Endothelial cell of umbilical vein (primary cell): Measurements from ENCODE around the gene FSD1. TPM values are rescaled to one million over a fixed set of nuclear protein-coding genes. Genes with fewer than 3 reads are reported as not detected.
A peak's percentile ranks its signal among the peaks of the same experiment; 100 is the strongest.

Experiments
- BruUV-seq: library from RNA; stranded (reverse); fragments of 400-500 nt; replicated peaks from 2 replicates; lab custom pipeline; 2021; lab: Mats Ljungman, UMichigan
- CTCF ChIA-PET: fragments of 300-600, 350-600 bp; sonication (Branson Sonifier 250); formaldehyde crosslinking; loops from one replicate; lab custom pipeline; 2021; ENCODE audit warnings: antibody characterized with exemption, inconsistent platforms; lab: Charles Lee
- POLR2A ChIA-PET: fragments of 300-600, 350-600 bp; sonication (Branson Sonifier 250); formaldehyde crosslinking; loops from one replicate; lab custom pipeline; 2021; ENCODE audit warnings: antibody characterized with exemption, inconsistent platforms; lab: Charles Lee
- DNase-seq: peaks from one replicate; pipeline ENCODE4 v3.0.0-alpha.2; 2011; ENCODE audit warnings: low read depth, low spot score
- FAIRE-seq: peaks from 2 replicates; lab custom pipeline; 2011; peaks lifted over from hg19 to GRCh38; lab: Jason Lieb, UNC
- H2AFZ ChIP-seq: 2 replicates; pipeline ENCODE4 v1.6.0; 2012; ENCODE audit warnings: low read depth, low read length, control low read depth, inconsistent platforms
- H3K27ac ChIP-seq: 2 replicates; pipeline ENCODE4 v1.5.1; 2011; ENCODE audit warnings: low read depth, mild to moderate bottlenecking, control low read depth, low read length, moderate library complexity; ENCODE audit not compliant: insufficient read depth
- H3K27me3 ChIP-seq, 2 experiments: 2 replicates each; pipeline versions ENCODE4 v1.6.0 to v1.6.1; 2011; ENCODE audit warnings: low read length in 2 of 2, mixed read lengths in 1 of 2; ENCODE audit not compliant: control insufficient read depth in 2 of 2, insufficient read depth in 2 of 2
- H3K36me3 ChIP-seq, 2 experiments: 2 replicates in 1 of 2; 3 replicates in 1 of 2; pipeline ENCODE4 v1.5.1; 2011; ENCODE audit warnings: low read length in 2 of 2, mild to moderate bottlenecking in 1 of 2, moderate library complexity in 1 of 2; ENCODE audit not compliant: control insufficient read depth in 2 of 2, insufficient read depth in 2 of 2; ENCODE audit errors: extremely low read depth in 1 of 2
- H3K4me1 ChIP-seq: 3 replicates; pipeline ENCODE4 v1.5.1; 2011; ENCODE audit warnings: mild to moderate bottlenecking, low read length; ENCODE audit not compliant: control insufficient read depth, insufficient read depth; ENCODE audit errors: extremely low read depth
- H3K4me2 ChIP-seq: 2 replicates; pipeline ENCODE4 v1.6.1; 2011; ENCODE audit warnings: low read length, control low read depth, mixed read lengths; ENCODE audit not compliant: insufficient read depth
- H3K4me3 ChIP-seq, 3 experiments: fragments of 200-600 bp in 1 of 3; sonication (generic), shearing (Covaris generic) in 1 of 3; replicated peaks in 1 of 3; 2 replicates each; pipeline ENCODE4 v1.5.1; 2011 to 2016; ENCODE audit warnings: control low read depth in 3 of 3, low read length in 3 of 3, mild to moderate bottlenecking in 2 of 3, inconsistent platforms in 1 of 3, low read depth in 1 of 3, moderate library complexity in 1 of 3; ENCODE audit not compliant: insufficient read depth in 1 of 3
- H3K79me2 ChIP-seq: 2 replicates; pipeline ENCODE4 v1.6.0; 2012; ENCODE audit warnings: low read length, inconsistent platforms; ENCODE audit not compliant: control insufficient read depth, insufficient read depth
- H3K9ac ChIP-seq: replicated peaks from 2 replicates; pipeline ENCODE3; 2011; ENCODE audit warnings: low read length, control low read depth; ENCODE audit not compliant: insufficient read depth; ENCODE audit errors: extremely low read depth
- H3K9me1 ChIP-seq: replicated peaks from 3 replicates; pipeline ENCODE4 v1.6.0; 2011; ENCODE audit warnings: mild to moderate bottlenecking, low read length; ENCODE audit not compliant: control insufficient read depth, insufficient read depth; ENCODE audit errors: extremely low read depth
- H3K9me3 ChIP-seq: replicated peaks from 2 replicates; pipeline ENCODE4 v1.5.1; 2012; ENCODE audit warnings: low read length, inconsistent platforms; ENCODE audit not compliant: control insufficient read depth, insufficient read depth
- H4K20me1 ChIP-seq: replicated peaks from 2 replicates; pipeline ENCODE3; 2011; ENCODE audit warnings: mild to moderate bottlenecking, low read length; ENCODE audit not compliant: control insufficient read depth, insufficient read depth; ENCODE audit errors: extremely low read depth
- EZH2 ChIP-seq: IDR thresholded peaks from 2 replicates; pipeline ENCODE4 v1.6.1; 2012; ENCODE audit warnings: borderline replicate concordance, low read depth, mild to moderate bottlenecking, moderate library complexity, low read length, inconsistent platforms; ENCODE audit not compliant: severe bottlenecking
- FOS ChIP-seq: IDR thresholded peaks from 2 replicates; pipeline ENCODE4 v1.6.1; 2011; ENCODE audit warnings: mild to moderate bottlenecking, low read length, moderate library complexity, borderline replicate concordance; ENCODE audit not compliant: insufficient read depth
- GATA2 ChIP-seq: IDR thresholded peaks from 2 replicates; pipeline ENCODE4 v1.7.0; 2011; ENCODE audit warnings: low read depth, mild to moderate bottlenecking, moderate library complexity, mixed read lengths, low read length; ENCODE audit not compliant: insufficient read length, insufficient read depth
- JUN ChIP-seq: IDR thresholded peaks from 2 replicates; pipeline ENCODE4 v1.6.1; 2011; ENCODE audit warnings: borderline replicate concordance, low read depth; ENCODE audit not compliant: insufficient read length, insufficient read depth
- MYC ChIP-seq: IDR thresholded peaks from one replicate; pipeline ENCODE4 v1.6.1; 2011; ENCODE audit warnings: mild to moderate bottlenecking, low read depth, low read length
- POLR2A ChIP-seq: IDR thresholded peaks from 2 replicates; pipeline ENCODE4 v1.6.1; 2012; ENCODE audit warnings: low read depth, mild to moderate bottlenecking, control low read depth, low read length
- POLR2AphosphoS5 ChIP-seq: IDR thresholded peaks from 2 replicates; pipeline ENCODE4 v1.6.1; 2012; ENCODE audit warnings: low read depth, mild to moderate bottlenecking, control low read depth, low read length, moderate library complexity; ENCODE audit not compliant: insufficient read depth
- dilution Hi-C: fragments of 300-500 bp; cut with MboI; formaldehyde crosslinking; loops from one replicate; pipeline ENCODE4 v1.15.0; 2019; ENCODE audit warnings: low sequenced_read_pairs; ENCODE audit not compliant: extremely low pct_ligation_motif_present
- intact Hi-C: fragments of 100-400 bp; cut with micrococcal nuclease; formaldehyde crosslinking; loops from one replicate; pipeline ENCODE4 v1.10.0; 2022
- polyA plus RNA-seq, 4 experiments: library from polyadenylated mRNA; depleted of rRNA in 3 of 4; stranded (reverse) in 3 of 4; unstranded in 1 of 4; fragments of >200 nt; gene quantifications; 2 replicates each; pipeline versions ENCODE4 v1.2.1 to v1.2.3, GENCODE V29; 2011 to 2012; ENCODE audit warnings: missing spikeins in 1 of 4
- total RNA-seq: library from RNA; stranded (reverse); gene quantifications from 2 replicates; pipeline ENCODE4 v1.2.3, GENCODE V29; 2021
- TF ChIP-seq, protein P1 (sequence below): IDR thresholded peaks from 2 replicates; pipeline ENCODE4 v1.6.1; 2011; ENCODE audit not compliant: insufficient read depth, insufficient read length
- TF ChIP-seq, protein P2 (sequence below), 2 donors: IDR thresholded peaks; 1 replicate in 1 of 2; 2 replicates in 1 of 2; pipeline ENCODE4 v1.5.1; 2011; ENCODE audit warnings: low read length in 2 of 2, mild to moderate bottlenecking in 2 of 2, moderate library complexity in 2 of 2, control low read depth in 1 of 2, inconsistent platforms in 1 of 2, low read depth in 1 of 2; ENCODE audit not compliant: insufficient read depth in 1 of 2; ENCODE audit errors: extremely low read depth in 1 of 2

Gene FSD1
- total and polyA plus RNA-seq, 2 donors (not counting 3 experiments of a cell fraction or from before 2014, with no cell fraction given): 25.8 to 55.5 TPM

DNA sequence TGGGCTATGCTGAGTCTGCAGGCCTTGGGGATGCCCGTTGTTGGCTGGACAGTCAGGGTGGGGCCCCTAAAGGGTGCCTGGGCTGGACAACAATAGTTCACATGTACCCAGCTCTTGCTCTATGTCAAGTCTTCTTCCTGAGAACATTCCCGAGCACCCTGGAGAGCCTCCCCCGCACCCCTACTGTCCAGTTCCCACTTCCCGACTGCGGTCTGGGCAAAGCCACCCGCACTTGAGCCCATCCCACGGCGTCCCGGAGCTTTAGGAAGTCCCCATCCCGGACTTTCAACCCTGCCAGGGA, 37.9 kb downstream of the FSD1 start:
- Histone ChIP-seq H3K9me3 (no peaks in the 10 kb centered on the region), H3K27me3 (no peaks in the 10 kb centered on the region), H3K4me3 (peak overlapping the region; percentile 31 to 62 (median 37)), H2AFZ (peak overlapping the region; percentile 70), H3K4me2 (peak overlapping the region; percentile 75), H3K9ac (peak overlapping the region; percentile 68), H3K9me1 (no peaks in the 10 kb centered on the region), H3K27ac (peak overlapping the region; percentile 61), H3K36me3 (peaks cover 2% of the 10 kb centered on the region in 2 experiments), H4K20me1 (no peaks in the 10 kb centered on the region), H3K79me2 (no peaks in the 10 kb centered on the region), H3K4me1 (peaks cover 16% of the 10 kb centered on the region)
- TSS peak; percentile 96 for BruUV-seq
- no peak for TF ChIP-seq JUN
- TF ChIP-seq EZH2: no peak
- TF ChIP-seq FOS: no peak
- TF ChIP-seq POLR2AphosphoS5: no peak
- ChIA-PET POLR2A (interaction anchor here (0.8 to 2.3 kb wide), 8 partner anchors 9 to 95 kb away, joined by 3 to 7 read pairs (median 4); partner anchors contain the start of gene YJU2), CTCF (interaction anchor here (0.7 to 3.1 kb wide), 9 partner anchors 10 to 79 kb away, joined by 3 to 54 read pairs (median 7); partner anchors contain the start of gene SH3GL1)
- DNase-seq (no peak), FAIRE-seq (no peak)
- dilution Hi-C loops (no loop called here), intact Hi-C loops (no loop called here)

GRCh38 chr19:4342615-4343369, 38.4 kb downstream of the FSD1 start:
- POLR2A ChIA-PET: interaction anchor here (0.6 to 2.3 kb wide), 12 partner anchors 10 to 110 kb away, joined by 3 to 7 read pairs (median 4); partner anchors contain the start of gene YJU2
- Histone ChIP-seq H3K36me3 (peaks cover 2% of the 10 kb centered on the region in 2 experiments), H3K79me2 (no peaks in the 10 kb centered on the region), H3K4me1 (peaks cover 16% of the 10 kb centered on the region), H3K9me3 (no peaks in the 10 kb centered on the region), H3K4me3 (peak overlapping the region; percentile 55 to 85 (median 84)), H2AFZ (peak overlapping the region; percentile 99), H3K27me3 (no peaks in the 10 kb centered on the region), H4K20me1 (no peaks in the 10 kb centered on the region), H3K4me2 (peak overlapping the region; percentile 91), H3K9ac (peak overlapping the region; percentile 68), H3K9me1 (no peaks in the 10 kb centered on the region), H3K27ac (peak overlapping the region; percentile 77)
- dilution Hi-C loops: no loop called here
- BruUV-seq: no TSS peak
- DNase-seq (peak; percentile 100), FAIRE-seq (peak; percentile 100)
- TF ChIP-seq, protein P1, sequence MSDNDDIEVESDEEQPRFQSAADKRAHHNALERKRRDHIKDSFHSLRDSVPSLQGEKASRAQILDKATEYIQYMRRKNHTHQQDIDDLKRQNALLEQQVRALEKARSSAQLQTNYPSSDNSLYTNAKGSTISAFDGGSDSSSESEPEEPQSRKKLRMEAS: no peak
- TF ChIP-seq POLR2AphosphoS5: peak; percentile 94
- TF ChIP-seq FOS: no peak
- TF ChIP-seq MYC: no peak
- no peak for TF ChIP-seq JUN
- peak; percentile 99 for TF ChIP-seq EZH2
- TF ChIP-seq GATA2: no peak
- TF ChIP-seq, protein P2, sequence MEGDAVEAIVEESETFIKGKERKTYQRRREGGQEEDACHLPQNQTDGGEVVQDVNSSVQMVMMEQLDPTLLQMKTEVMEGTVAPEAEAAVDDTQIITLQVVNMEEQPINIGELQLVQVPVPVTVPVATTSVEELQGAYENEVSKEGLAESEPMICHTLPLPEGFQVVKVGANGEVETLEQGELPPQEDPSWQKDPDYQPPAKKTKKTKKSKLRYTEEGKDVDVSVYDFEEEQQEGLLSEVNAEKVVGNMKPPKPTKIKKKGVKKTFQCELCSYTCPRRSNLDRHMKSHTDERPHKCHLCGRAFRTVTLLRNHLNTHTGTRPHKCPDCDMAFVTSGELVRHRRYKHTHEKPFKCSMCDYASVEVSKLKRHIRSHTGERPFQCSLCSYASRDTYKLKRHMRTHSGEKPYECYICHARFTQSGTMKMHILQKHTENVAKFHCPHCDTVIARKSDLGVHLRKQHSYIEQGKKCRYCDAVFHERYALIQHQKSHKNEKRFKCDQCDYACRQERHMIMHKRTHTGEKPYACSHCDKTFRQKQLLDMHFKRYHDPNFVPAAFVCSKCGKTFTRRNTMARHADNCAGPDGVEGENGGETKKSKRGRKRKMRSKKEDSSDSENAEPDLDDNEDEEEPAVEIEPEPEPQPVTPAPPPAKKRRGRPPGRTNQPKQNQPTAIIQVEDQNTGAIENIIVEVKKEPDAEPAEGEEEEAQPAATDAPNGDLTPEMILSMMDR (IDR thresholded peaks at IDR 0.05; ENCODE audit: extremely low read depth in 1 of 2, insufficient read depth in 1 of 2, low read depth in 1 of 2, low read length in 2 of 2): peak in 1 of 2 donors; percentile 47
- TF ChIP-seq POLR2A: peak; percentile 96
- intact Hi-C loops: loop anchor here (1.0 kb wide), 2 partner anchors 14 to 32 kb away; no protein-coding TSS in a partner anchor
- CTCF ChIA-PET: interaction anchor here (0.6 to 3.1 kb wide), 14 partner anchors 10 to 506 kb away, joined by 3 to 54 read pairs (median 5); partner anchors contain the start of genes CHAF1A and SH3GL1
